HG03045 (cell line): ENCODE data around the gene SLC37A2.

Experiments used
- ATAC-seq: cut with Tn5 transposase; IDR thresholded peaks from one replicate; pipeline ENCODE4 v1.9.1; 2021; ENCODE audit warnings: mild to moderate bottlenecking, moderate library complexity; ENCODE audit not compliant: unreplicated experiment

Gene SLC37A2

GRCh38 chr11:125070699-125071254, 7.7 kb downstream of the SLC37A2 start:
- peak; percentile 67 for ATAC-seq

- no peak for ATAC-seq
These were observed 8.3 kb downstream of the SLC37A2 start for GRCh38 chr11:125071435-125071834.

- no peak for ATAC-seq
These were observed 8.7 kb downstream of the SLC37A2 start for GRCh38 chr11:125071846-125072217.

- peak; percentile 86 for ATAC-seq
These were observed 9.3 kb downstream of the SLC37A2 start for GRCh38 chr11:125072218-125072960.

- ATAC-seq, result no peak
These were observed 10.0 kb downstream of the SLC37A2 start for GRCh38 chr11:125072961-125073590.

- ATAC-seq, result no peak
These were observed 10.7 kb downstream of the SLC37A2 start for GRCh38 chr11:125073616-125074483.

- no peak for ATAC-seq
These were observed 11.6 kb downstream of the SLC37A2 start for GRCh38 chr11:125074511-125075241.

GRCh38 chr11:125075242-125075625, 12.1 kb downstream of the SLC37A2 start:
- ATAC-seq, result no peak

- ATAC-seq, result no peak
These were observed 12.8 kb downstream of the SLC37A2 start for GRCh38 chr11:125075900-125076317.

- no peak for ATAC-seq
These were observed 13.4 kb downstream of the SLC37A2 start for GRCh38 chr11:125076378-125076945.

- ATAC-seq, result no peak
These were observed 14.9 kb downstream of the SLC37A2 start for GRCh38 chr11:125078016-125078415.

GRCh38 chr11:125078516-125079140, 15.5 kb downstream of the SLC37A2 start:
- ATAC-seq, result no peak

- no peak for ATAC-seq
These were observed 16.2 kb downstream of the SLC37A2 start for GRCh38 chr11:125079151-125079877.

- ATAC-seq, result no peak
These were observed 16.9 kb downstream of the SLC37A2 start for GRCh38 chr11:125079878-125080530.

- no peak for ATAC-seq
These were observed 17.4 kb downstream of the SLC37A2 start for GRCh38 chr11:125080531-125080911.

GRCh38 chr11:125081098-125081798, 18.1 kb downstream of the SLC37A2 start:
- ATAC-seq, result no peak

GRCh38 chr11:125082040-125082439, 18.9 kb downstream of the SLC37A2 start:
- no peak for ATAC-seq
